Fibroblast of skin of left quadriceps (primary cell): ENCODE measurements around the gene C16orf96.

Experiments
- DNase-seq, 2 experiments: peaks; one replicate each; pipeline ENCODE4 v3.0.0-alpha.2; 2013; ENCODE audit warnings: low read depth in 2 of 2

C16orf96 gene

DNA sequence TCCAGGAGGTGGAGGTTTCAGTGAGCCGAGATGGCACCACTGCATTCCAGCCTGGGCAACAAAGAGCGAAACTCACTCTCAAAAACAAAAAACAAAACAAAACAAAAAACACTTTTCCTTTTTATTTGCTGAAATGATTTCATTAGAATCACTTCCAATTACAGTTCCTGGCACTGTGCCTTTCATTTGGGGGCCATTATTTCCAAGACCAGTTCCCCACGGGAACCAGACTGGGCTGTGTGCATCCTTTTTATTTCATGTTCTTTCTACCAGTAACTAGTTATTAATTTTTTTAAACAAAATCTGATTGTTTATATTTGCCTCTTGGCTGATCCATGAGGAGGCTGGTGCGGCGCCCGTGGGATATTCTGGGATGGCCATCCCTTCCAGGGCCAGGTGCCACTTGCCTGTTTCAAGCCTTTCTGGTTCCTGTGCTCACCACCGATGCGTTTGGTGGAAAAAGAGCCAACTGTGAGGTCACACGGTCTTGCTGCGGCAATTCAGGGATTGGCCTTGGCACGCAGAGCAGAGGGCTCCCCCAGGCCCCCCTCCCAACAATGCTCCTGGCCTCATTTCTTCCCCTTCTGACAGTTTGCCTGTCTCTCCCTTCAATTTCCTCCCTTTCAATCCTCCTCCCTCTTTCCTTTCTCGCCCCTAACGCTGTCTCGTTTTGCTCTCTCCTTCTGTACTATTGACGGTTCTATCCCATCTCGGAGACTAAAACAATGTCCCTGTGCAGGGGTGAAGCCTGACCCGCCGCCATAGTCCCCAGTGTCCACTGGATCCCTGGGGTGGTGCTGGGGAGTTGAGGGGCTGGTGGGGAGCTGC lies 45.1 kb downstream of the C16orf96 start:
- no peak for DNase-seq

DNA sequence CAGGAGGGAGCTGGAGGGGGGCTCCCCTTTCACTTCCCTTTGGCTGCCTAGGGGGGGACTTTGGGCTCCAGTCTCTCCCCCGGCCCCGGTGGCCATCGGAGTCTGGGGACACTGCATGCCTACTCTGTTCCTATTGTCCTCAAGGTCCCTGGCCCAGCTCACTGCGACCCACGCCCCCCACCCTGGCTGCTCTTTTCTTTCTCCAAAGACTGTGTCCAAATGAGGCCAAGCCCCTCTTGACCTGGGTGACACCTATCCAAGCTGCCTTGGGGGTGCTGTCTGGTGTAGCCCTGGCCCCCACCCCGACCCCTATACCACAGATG lies 45.7 kb downstream of the C16orf96 start:
- DNase-seq = no peak

DNA sequence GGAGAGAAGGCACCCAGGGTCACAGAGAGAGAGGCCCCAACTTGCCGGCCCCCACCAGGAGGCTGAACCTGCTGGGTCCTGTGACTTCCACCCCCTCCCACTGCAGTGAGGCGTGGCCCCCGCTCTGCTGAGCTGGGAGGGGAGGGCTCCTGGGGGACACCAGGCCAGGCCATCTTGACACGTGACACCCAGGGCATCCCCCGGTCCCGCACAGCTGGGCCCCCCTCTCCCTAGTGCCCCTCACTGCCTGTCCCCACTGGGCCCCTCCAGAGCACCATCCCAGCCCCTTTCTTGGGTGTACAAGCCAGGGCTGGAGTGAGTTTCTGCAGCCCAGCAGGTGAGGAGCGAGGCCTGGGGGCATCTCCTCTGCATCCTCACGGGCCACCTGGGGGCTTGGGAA lies 46.2 kb downstream of the C16orf96 start:
- no peak for DNase-seq

- DNase-seq = no peak
Observed at GRCh38 chr16:4603624-4604170, 47.6 kb downstream of the C16orf96 start.

DNA sequence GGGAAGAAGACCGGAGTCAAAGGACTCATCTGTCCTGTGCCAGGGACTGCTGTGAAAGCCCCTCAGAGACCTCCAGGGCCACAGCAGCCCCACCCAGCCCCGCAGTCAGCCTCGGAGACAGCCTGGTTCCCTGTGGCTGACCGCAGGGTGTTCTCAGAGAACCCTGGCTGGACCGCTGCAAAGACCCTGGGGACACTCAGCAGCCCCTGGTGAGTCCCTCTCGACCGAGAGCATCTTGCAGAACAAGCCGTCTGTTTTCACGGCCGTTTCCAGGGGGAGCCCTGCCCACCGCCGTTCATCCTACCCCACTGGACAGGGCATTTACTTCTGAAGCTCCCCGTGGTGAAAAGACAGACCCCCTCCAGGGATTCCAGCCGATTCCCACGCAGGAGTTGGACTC lies 48.3 kb downstream of the C16orf96 start:
- DNase-seq = no peak

GRCh38 chr16:4606354-4606753 lies 50.2 kb downstream of the C16orf96 start:
- DNase-seq = no peak

DNA sequence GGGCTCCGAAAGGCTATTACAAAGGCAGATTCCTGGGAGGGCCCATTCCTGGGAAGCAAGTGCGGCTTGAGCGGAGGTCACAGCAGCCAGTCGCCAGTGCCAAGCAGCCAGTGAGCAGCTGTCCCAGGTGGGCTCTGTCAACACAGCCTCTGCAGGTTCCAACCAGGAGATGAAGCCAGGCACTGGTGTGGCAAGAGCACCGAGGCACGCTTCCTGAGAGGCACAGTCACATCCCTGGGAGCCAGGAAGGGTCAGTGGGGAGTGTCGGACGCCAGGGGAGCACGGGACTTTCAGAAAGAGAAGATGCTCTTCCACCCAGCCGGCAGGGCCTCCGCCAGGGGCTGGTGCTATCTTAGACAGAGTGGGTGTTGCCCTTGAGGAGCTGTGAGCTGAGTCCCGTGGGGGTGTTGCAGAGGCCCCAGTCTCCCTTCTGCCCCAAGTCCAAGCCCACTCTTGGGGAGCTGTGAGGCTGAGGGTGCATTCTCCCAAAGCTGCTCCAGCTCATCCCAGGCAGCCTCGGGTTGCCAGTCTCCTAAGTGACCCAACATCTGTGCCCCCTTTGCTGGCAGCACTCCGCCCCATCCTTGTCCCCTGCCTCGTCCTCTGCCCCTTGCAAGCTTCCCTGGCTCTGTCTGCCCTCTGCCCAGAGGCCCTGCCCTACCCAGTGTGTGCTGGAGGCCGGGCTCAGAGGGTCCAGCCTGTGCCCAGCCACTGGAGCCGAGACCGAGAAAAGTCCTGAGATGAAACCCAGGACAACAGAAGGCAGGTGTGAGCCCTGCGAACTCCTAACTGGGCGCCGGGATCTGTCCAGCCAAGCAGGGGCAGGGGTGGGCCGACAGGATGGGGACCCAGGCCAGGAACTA lies 51.9 kb downstream of the C16orf96 start:
- no peak for DNase-seq

DNA sequence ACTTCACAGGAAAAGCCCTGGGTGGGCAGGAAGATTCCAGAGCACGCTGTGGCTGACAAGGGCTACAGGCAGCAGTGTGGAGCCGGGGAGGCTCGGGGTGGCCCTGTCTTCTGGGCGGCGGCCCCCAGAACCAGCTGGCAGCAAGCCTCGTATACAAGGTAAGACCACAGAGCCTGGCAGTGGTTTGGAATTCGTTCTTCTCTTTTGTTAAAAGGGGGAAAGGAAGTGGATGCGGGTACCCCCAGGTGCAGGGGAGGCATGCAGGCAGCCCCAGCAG lies 52.5 kb downstream of the C16orf96 start:
- no peak for DNase-seq

GRCh38 chr16:4609200-4610010 lies 53.3 kb downstream of the C16orf96 start:
- DNase-seq = no peak

- DNase-seq = no peak
Observed at GRCh38 chr16:4610011-4611005, 54.2 kb downstream of the C16orf96 start.

DNA sequence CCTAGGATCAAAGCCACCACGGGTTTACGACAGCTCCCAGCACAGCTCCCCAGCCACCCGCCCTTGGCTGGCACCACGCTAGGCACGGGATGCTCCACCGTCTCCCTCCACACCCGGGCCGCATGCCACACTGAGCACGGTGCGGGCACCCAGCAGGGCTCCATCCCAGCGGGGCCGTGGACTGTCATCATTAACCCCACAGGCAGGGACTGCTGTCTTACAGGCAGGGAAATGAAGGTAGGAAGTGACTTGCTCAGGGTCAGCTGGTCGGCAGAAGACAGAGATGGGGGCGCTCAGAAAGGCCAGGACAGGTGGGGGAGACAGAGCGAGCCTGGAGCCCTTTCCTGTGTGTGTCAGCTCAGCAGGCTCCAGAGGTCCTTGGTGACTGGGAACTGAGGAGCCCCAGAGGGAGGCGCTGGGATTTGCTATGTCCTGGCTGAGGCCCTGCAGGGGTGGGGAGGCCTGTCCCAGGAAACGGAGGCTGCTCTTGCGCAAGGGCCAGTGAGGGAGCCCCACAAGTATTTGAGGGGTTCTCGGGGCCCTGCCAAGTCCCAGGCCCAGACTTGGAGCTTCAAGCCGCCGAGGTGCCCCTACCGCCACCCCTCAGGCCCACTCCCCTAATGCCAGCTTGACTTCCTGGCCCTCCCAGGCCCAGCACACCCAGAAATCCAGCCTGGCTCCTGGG lies 55.3 kb downstream of the C16orf96 start:
- no peak for DNase-seq

DNA sequence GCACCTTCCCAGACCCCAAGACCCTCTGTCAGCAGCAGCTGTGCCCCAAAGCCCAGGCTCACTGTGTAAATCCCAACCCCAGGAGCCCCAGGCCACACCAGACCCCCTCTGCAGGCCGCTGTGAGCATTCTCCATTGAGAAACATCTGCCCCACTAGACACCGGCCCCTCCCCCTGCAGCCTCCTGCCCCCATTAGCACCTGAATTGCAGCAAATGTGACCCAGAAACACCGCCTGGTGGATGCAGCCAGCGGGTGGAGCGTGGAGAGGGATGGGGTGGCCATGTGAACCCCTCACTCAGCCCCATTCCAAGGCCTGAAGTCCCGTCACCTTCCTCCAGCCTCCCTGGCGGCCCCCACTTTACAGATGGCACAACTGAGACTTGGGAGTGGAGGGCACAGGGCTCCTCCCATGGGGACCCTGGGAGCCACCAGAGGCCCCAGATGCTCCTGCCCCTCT lies 56.4 kb downstream of the C16orf96 start:
- DNase-seq = no peak

DNA sequence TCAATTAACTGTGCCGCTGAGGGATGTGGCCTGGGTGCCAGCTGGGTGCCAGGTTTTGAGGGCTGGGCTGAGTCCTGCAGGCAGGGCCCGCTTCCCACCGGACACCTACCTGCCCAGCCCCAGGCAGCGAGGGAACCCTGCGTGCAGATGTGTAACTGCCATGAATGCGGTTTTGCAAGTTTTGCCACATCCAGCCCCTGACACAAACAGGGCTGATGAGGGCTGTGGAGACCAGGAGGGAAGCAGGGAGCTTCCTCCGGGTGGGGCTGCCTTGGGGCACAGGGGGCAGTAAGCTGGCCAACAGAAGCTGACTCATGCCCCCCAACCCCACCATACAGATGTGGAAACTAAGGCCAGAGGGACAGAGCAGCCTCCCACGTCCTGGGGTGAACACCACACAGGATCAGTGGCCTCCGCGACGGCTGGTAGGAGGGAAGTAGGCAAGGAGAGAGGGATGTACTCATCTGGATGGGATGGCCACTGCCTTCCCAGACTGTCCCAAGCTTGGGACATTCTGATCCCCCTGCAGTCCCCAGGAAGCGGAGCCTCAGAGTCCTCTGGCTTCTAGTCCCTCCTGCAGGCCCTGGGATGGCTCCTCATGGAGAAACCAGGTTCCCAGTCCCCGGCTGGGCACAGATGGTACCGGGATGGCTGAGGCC lies 57.0 kb downstream of the C16orf96 start:
- DNase-seq = no peak

DNA sequence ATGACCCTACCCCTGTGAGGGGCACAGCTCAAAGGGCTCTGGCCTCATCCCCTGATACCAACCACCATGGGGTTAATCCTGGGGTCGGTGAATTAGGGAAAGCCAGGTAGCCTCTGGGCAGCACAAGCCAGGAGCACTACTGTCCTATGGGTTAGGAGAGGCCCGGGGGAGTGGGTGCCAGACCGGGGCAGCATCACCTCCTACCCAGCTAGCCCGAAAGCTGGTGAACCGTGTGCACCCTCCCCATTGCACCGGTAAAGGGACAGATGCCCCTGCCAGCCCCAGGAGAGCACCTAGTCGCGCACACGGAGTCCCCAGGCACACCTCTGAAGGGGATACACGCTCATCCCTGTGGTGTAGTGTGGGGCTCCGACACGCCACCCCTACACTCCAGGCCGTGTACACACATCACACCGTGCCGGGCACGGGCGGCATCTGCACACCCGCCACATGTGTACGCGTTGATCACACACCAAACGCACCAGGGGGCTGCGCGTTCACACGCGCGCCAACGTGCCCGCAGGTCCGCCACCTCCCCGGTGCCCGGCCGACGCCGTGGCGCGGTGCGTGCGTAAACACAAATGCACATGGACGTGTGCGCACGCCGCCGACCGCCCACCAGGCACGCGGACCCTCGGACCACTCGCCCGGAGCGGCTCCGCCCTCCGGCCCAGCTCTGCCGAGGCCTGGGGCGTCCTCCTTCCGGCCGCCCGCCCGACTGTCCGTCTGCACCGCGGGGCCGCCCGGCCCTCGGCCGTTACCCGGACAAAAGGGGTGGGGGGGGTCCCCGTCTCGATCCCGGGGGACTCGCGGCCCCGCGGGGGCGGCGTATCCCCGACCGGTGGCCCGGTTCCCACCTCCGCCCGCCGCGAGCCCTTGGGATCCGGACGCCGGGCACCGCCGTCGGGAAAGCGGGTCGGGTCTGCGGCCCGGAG lies 57.8 kb downstream of the C16orf96 start:
- DNase-seq = no peak

DNA sequence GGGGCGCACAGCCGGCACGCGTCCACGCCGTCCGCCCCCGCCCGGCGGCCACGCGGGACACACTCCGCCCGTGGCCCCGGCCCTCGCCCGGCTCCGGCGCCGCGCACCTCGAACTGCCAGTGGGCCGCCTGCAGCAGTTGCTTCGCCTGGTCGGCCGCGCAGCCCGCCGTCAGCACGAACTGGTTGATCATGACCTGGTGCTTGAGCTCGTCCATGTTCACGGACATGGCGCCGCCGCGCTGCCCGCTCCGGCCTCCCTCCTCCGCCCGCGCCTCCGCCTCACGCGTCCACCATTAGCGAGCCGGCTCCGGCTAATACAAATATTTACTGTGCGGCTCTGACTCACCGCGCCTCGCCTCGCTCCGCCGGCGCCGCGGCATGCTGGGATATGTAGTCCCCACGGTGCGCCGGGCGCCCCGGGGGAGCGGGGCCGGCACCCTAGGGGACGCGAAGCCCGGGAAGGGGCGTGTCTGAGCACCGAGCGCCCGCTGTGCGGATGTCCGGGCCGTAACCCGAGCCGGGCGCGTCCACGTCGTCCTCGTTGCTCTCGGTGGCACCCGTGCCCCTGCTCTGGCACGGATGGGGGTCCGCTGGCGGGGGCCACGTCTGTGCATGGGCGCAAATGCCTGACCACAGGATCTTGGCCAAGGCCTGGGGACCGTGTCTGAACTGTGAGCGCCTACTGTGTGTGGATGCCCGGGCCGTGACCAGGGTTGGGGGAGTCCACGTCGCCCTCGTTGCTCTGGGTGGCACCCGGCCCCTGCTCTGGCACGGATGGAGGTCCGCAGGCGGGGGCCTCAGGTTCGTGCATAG lies 58.6 kb downstream of the C16orf96 start, which contains the start of gene UBALD1:
UBALD1 (minus strand) TSS at position 318 of the 813 bp plus-strand sequence; CDS start at position 227, 91 bp downstream.
- DNase-seq = peak; percentile 76 to 79

GRCh38 chr16:4615384-4616046 lies 59.4 kb downstream of the C16orf96 start:
- DNase-seq = no peak
